Astrocyte (in vitro differentiated cells and primary cell): ENCODE measurements around the gene C19orf53. TPM values are rescaled to one million over a fixed set of nuclear protein-coding genes. Genes with fewer than 3 reads are reported as not detected.

Source experiments
- DNase-seq: peaks from one replicate; pipeline ENCODE4 v3.0.0-alpha.2; 2010; ENCODE audit warnings: low read depth
- FAIRE-seq: peaks from 2 replicates; lab custom pipeline; 2011; peaks lifted over from hg19 to GRCh38; lab: Jason Lieb, UNC
- H2AFZ ChIP-seq: 2 replicates; pipeline ENCODE4 v1.6.0; 2012; ENCODE audit warnings: low read depth, low read length, inconsistent platforms
- H3K27ac ChIP-seq: 2 replicates; pipeline ENCODE4 v1.5.1; 2011; ENCODE audit warnings: low read depth, low read length, inconsistent platforms
- H3K27me3 ChIP-seq: 2 replicates; pipeline ENCODE4 v1.6.0; 2011; ENCODE audit warnings: low read length, inconsistent platforms; ENCODE audit not compliant: insufficient read depth
- H3K36me3 ChIP-seq: 2 replicates; pipeline ENCODE4 v1.5.1; 2011; ENCODE audit warnings: low read length, inconsistent platforms; ENCODE audit not compliant: insufficient read depth
- H3K4me1 ChIP-seq: 2 replicates; pipeline ENCODE4 v1.5.1; 2011; ENCODE audit warnings: low read length, inconsistent platforms; ENCODE audit not compliant: insufficient read depth
- H3K4me2 ChIP-seq: 2 replicates; pipeline ENCODE4 v1.6.0; 2012; ENCODE audit warnings: low read length, inconsistent platforms
- H3K4me3 ChIP-seq: 2 replicates; pipeline ENCODE4 v1.5.1; 2011; ENCODE audit warnings: low read depth, mild to moderate bottlenecking, low read length, inconsistent platforms; ENCODE audit not compliant: insufficient read depth
- H3K79me2 ChIP-seq: 2 replicates; pipeline ENCODE4 v1.6.0; 2012; ENCODE audit warnings: mild to moderate bottlenecking, low read length, inconsistent platforms; ENCODE audit not compliant: insufficient read depth
- H3K9ac ChIP-seq: 2 replicates; pipeline ENCODE4 v1.6.0; 2012; ENCODE audit warnings: mild to moderate bottlenecking, low read length, inconsistent platforms
- H3K9me3 ChIP-seq: 2 replicates; pipeline ENCODE4 v1.5.1; 2012; ENCODE audit warnings: low read depth, mild to moderate bottlenecking, low read length, inconsistent platforms; ENCODE audit not compliant: insufficient read depth
- H4K20me1 ChIP-seq: 2 replicates; pipeline ENCODE4 v1.6.0; 2012; ENCODE audit warnings: low read length, inconsistent platforms; ENCODE audit not compliant: insufficient read depth
- H3K27ac Mint-ChIP-seq: one replicate; pipeline ENCODE4 v1.8.0; 2021; ENCODE audit warnings: mild to moderate bottlenecking, mixed read lengths; ENCODE audit not compliant: unreplicated experiment
- H3K27me3 Mint-ChIP-seq: one replicate; pipeline ENCODE4 v1.8.0; 2021; ENCODE audit warnings: low read depth, mixed read lengths; ENCODE audit not compliant: unreplicated experiment
- H3K36me3 Mint-ChIP-seq: one replicate; pipeline ENCODE4 v1.8.0; 2021; ENCODE audit warnings: low read depth, mixed read lengths; ENCODE audit not compliant: unreplicated experiment
- H3K4me1 Mint-ChIP-seq: one replicate; pipeline ENCODE4 v1.8.0; 2021; ENCODE audit warnings: low read depth, mixed read lengths; ENCODE audit not compliant: unreplicated experiment
- H3K4me3 Mint-ChIP-seq: one replicate; pipeline ENCODE4 v1.8.0; 2021; ENCODE audit warnings: mild to moderate bottlenecking, moderate library complexity, mixed read lengths; ENCODE audit not compliant: unreplicated experiment
- H3K9me3 Mint-ChIP-seq: one replicate; pipeline ENCODE4 v1.8.0; 2021; ENCODE audit warnings: mild to moderate bottlenecking, mixed read lengths; ENCODE audit not compliant: unreplicated experiment
- EZH2 ChIP-seq: IDR thresholded peaks from 2 replicates; pipeline ENCODE4 v1.6.1; 2012; ENCODE audit warnings: mild to moderate bottlenecking, low read length, inconsistent platforms; ENCODE audit not compliant: insufficient read depth
- total RNA-seq: library from RNA; stranded (reverse); gene quantifications from 2 replicates; pipeline ENCODE4 v1.2.1, GENCODE V29; 2021
- TF ChIP-seq, protein P1 (sequence below): IDR thresholded peaks from 2 replicates; pipeline ENCODE4 v1.5.1; 2011; ENCODE audit warnings: low read depth, mild to moderate bottlenecking, inconsistent platforms, low read length, moderate library complexity; ENCODE audit not compliant: insufficient read depth

C19orf53 gene
- total RNA-seq, 1 donor from 2014 or later, result 138 TPM

DNA sequence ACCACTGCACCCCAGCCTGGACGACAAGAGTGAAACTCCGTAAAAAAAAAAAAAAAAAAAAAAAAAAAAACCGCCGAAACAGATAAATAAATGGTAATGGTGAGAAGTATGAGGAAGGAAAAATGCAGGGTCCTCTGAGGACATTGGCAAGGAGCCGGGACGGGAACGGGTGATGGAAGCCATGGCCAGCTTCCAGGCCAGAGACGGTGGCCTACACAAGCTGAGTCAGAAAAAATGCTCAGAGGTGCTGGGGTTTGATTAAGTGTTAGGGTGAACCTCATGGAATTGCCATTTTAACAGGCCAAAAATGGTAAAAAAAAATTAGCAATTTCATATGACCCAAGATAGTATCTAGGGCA is 20.1 kb downstream of the C19orf53 start:
- Histone ChIP-seq H3K79me2 (peaks cover 20% of the 10 kb centered on the region), H3K4me1 (peaks cover 34% of the 10 kb centered on the region), H3K27ac (peak overlapping the region; percentile 90), H3K9me3 (no peaks in the 10 kb centered on the region), H3K4me2 (peak overlapping the region; percentile 83), H4K20me1 (peaks cover 6% of the 10 kb centered on the region), H3K9ac (peak overlapping the region; percentile 90), H3K4me3 (peak overlapping the region; percentile 68), H2AFZ (no peak overlapping the region), H3K36me3 (no peaks in the 10 kb centered on the region), H3K27me3 (no peaks in the 10 kb centered on the region)
- H3K27me3 Mint-ChIP-seq, result no peaks in the 10 kb centered on the region
- no peaks in the 10 kb centered on the region for H3K36me3 Mint-ChIP-seq
- FAIRE-seq (no peak), DNase-seq (peak; percentile 97)
- peak overlapping the region; percentile 99 for H3K4me3 Mint-ChIP-seq
- TF ChIP-seq, protein P1, sequence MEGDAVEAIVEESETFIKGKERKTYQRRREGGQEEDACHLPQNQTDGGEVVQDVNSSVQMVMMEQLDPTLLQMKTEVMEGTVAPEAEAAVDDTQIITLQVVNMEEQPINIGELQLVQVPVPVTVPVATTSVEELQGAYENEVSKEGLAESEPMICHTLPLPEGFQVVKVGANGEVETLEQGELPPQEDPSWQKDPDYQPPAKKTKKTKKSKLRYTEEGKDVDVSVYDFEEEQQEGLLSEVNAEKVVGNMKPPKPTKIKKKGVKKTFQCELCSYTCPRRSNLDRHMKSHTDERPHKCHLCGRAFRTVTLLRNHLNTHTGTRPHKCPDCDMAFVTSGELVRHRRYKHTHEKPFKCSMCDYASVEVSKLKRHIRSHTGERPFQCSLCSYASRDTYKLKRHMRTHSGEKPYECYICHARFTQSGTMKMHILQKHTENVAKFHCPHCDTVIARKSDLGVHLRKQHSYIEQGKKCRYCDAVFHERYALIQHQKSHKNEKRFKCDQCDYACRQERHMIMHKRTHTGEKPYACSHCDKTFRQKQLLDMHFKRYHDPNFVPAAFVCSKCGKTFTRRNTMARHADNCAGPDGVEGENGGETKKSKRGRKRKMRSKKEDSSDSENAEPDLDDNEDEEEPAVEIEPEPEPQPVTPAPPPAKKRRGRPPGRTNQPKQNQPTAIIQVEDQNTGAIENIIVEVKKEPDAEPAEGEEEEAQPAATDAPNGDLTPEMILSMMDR, result no peak
- no peak for TF ChIP-seq EZH2
- H3K27ac Mint-ChIP-seq, result peak overlapping the region; percentile 94
- no peaks in the 10 kb centered on the region for H3K9me3 Mint-ChIP-seq
- H3K4me1 Mint-ChIP-seq, result peaks cover 11% of the 10 kb centered on the region

DNA sequence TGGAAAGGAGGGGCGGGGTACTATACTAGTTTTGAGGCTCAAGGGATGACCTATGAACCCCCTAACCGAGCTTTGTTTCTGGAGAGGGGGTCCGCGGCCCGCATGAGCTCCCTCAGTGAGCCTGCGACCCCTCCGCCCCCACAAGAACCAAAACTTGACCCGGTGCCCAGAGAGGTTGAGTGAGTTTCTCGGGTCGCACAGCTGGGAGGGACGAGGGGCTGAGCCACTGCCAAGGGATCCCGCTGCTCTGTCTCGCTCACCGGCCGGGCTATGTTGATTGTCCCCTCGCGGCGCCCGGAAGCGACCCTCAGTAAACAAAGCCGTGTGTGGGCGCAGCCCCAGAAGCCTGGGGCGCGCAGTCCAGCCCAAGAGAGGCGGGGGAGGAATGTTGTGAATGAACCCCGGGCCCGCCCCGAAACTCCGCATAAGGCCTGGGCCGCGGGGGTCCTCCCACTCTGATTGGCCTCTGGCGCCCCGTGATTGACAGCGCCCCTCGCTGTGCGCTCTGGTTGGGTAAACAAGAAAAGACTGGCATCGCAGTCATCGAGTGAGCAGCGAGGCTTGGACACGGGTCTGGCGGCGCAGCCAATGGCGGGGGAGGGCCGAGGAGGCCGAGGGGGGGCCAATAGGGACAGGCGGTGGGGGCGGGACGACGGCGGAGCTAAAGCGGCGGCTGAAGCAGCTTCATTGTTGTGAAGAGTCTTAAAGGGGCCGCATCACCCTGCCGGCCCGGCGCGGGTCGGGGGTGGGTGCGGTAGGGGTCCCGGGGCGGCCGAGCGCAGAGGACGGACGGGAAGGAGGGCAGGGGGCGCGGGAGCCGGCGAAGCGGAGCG is 20.7 kb downstream of the C19orf53 start, which contains the start of gene ZSWIM4:
TSS of gene ZSWIM4 (plus strand) at position 687 of the 833 bp plus-strand sequence. CDS start 206 bp downstream, outside the sequence.
- H3K4me1 Mint-ChIP-seq, result peaks cover 11% of the 10 kb centered on the region
- peak within 1 kb of the TSS; percentile 80 for H3K4me3 ChIP-seq
- H4K20me1 ChIP-seq, result peaks cover 6% of the 10 kb centered on the region
- no peaks in the 10 kb centered on the region for H3K27me3 ChIP-seq
- H3K9ac ChIP-seq, result peak within 1 kb of the TSS; percentile 97
- H3K4me2 ChIP-seq, result peak within 1 kb of the TSS; percentile 99
- no peaks in the 10 kb centered on the region for H3K27me3 Mint-ChIP-seq
- no peaks in the 10 kb centered on the region for H3K36me3 Mint-ChIP-seq
- peak within 1 kb of the TSS; percentile 99 for H3K4me3 Mint-ChIP-seq
- no peak for TF ChIP-seq EZH2
- TF ChIP-seq, protein P1, result no peak
- peak within 1 kb of the TSS; percentile 95 for H3K27ac ChIP-seq
- no peaks in the 10 kb centered on the region for H3K36me3 ChIP-seq
- no peaks in the 10 kb centered on the region for H3K9me3 Mint-ChIP-seq
- peaks cover 20% of the 10 kb centered on the region for H3K79me2 ChIP-seq
- H3K27ac Mint-ChIP-seq, result peak within 1 kb of the TSS; percentile 94
- H3K9me3 ChIP-seq, result no peaks in the 10 kb centered on the region
- H3K4me1 ChIP-seq, result peaks cover 34% of the 10 kb centered on the region
- no peak for FAIRE-seq
- peak within 1 kb of the TSS; percentile 53 for H2AFZ ChIP-seq
- peak; percentile 99 for DNase-seq
